Heart left ventricle (tissue), 13 donors: ENCODE data around the gene MRPL27.
A peak's percentile ranks its signal among the peaks of the same experiment; 100 is the strongest.

Experiments used
- CTCF ChIP-seq, 12 donors: fragments of 200-600 bp; sonication (generic) in 4 of 12; IDR thresholded peaks; one replicate each; pipeline versions ENCODE4 v1.5.0 to v1.8.0; 2018 to 2022; ENCODE audit warnings: antibody characterized with exemption in 12 of 12, mild to moderate bottlenecking in 5 of 12
- POLR2A ChIP-seq, 2 donors: fragments of 450-650 bp; IDR thresholded peaks; one replicate each; pipeline ENCODE4 v1.6.1; 2017; ENCODE audit warnings: antibody characterized with exemption in 2 of 2, mild to moderate bottlenecking in 2 of 2, moderate library complexity in 2 of 2
- donor health status: ischemic (EF 13 %, LVEDD 7.1; RV severe dilation, severe dysfunction).
- donor health status: DM: no; HTN: yes; CAD: no.
- donor health status: DM: no; HTN: no; CAD: no.
- donor health status: ischemic (EF 25% LVEDD 6.9; RV normal size, moderate dysfunction).
- donor health status: ischemic (EF 25% LVEDD 5.7; RV mildly dilated, moderate dysfunction).
- donor health status: ischemic (EF 35%, LVEDD 5.7; RV mildly dilated, moderate dysfunction).
- donor health status: nonischemic (EF 11% LVEDD 7.7; RV severe dilation, severe dysfunction).
- donor health status: DM: yes; HTN: yes; CAD: no.
- donor health status: PGD.
- donor health status: ischemic (EF 29% LVEDD 5.4; RV normal size, mild dysfunction).
- donor health status: nonischemic (EF 23%, LVEDD 6.1; RV moderate dilation, normal function).

GRCh38 chr17:50361561-50362480 is 11.2 kb downstream of the MRPL27 start:
- TF ChIP-seq CTCF (IDR thresholded peaks at IDR 0.05) (peak; percentile 48 to 79 (median 66)), POLR2A (IDR thresholded peaks at IDR 0.05) (no peak)
